ENCODE measurements around the gene TMEM52.

TMEM52 gene

GRCh38 chr1:1877865-1878436, 41.1 kb downstream of the TMEM52 start:
- DNase-seq (ENCODE audit: low read depth): no peak
- no peak for TF ChIP-seq CTCF (conservative IDR thresholded peaks at IDR 0.05; ENCODE audit: control insufficient read depth, insufficient read depth, low read depth, low read length)
- H3K4me3 ChIP-seq (ENCODE audit: control insufficient read depth, low read depth, low read length): no peak overlapping the region

- no peak overlapping the region for H3K4me3 ChIP-seq (ENCODE audit: control insufficient read depth, low read depth, low read length)
- TF ChIP-seq CTCF (conservative IDR thresholded peaks at IDR 0.05; ENCODE audit: control insufficient read depth, insufficient read depth, low read depth, low read length): no peak
- DNase-seq (ENCODE audit: low read depth): no peak
These were observed 42.6 kb downstream of the TMEM52 start for GRCh38 chr1:1876335-1876930.

- TF ChIP-seq CTCF (conservative IDR thresholded peaks at IDR 0.05; ENCODE audit: control insufficient read depth, insufficient read depth, low read depth, low read length): no peak
- no peak for DNase-seq (ENCODE audit: low read depth)
These were observed 43.1 kb downstream of the TMEM52 start for GRCh38 chr1:1875932-1876331.

DNA sequence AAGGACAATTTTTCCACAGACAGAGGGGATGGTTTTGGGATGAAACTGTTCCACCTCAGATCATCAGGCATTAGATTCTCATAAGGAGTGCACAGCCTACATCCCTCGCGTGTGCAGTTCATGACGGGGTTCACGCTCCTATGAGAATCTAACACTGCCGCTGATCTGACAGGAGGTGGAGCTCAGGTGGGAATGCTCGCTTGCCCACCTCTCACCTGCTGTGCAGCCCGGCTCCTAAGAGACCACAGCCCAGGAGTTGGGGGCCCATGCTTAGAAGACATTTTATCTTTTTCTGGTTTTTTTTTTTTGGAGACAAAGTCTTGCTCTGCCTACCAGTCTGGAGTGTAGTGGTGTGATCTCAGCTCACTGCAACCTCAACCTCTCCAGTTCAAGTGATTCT, 44.2 kb downstream of the TMEM52 start:
- no peak for TF ChIP-seq CTCF (conservative IDR thresholded peaks at IDR 0.05; ENCODE audit: control insufficient read depth, insufficient read depth, low read depth, low read length)
- no peak for DNase-seq (ENCODE audit: low read depth)
- no peak overlapping the region for H3K4me3 ChIP-seq (ENCODE audit: control insufficient read depth, low read depth, low read length)

More at GRCh38 chr1:1875932-1876331, 43.1 kb downstream of the TMEM52 start:
- no peak overlapping the region for H3K4me3 ChIP-seq (ENCODE audit: control insufficient read depth, low read depth, low read length)

DNA sequence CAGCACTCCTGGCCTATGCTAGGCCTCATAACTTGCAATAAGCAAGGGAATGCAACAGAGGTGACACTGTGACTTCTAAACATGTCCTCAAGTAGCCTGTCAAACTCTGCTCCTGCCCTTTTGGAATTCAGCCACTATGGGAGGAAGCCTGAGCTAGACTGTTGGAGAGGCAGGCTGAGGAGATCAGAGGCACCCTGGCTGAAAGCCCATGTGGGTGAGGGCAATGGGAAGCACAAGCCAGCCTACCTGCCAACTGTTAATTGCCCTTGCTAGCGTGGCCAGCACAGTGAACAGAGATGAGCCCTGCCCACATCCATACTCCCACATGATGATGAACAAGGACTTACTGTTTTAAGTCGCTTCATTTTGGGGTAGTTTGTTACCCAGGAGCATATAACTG, 45.9 kb downstream of the TMEM52 start:
- no peak for TF ChIP-seq CTCF (conservative IDR thresholded peaks at IDR 0.05; ENCODE audit: control insufficient read depth, insufficient read depth, low read depth, low read length)
- H3K4me3 ChIP-seq (ENCODE audit: control insufficient read depth, low read depth, low read length): no peak overlapping the region
- no peak for DNase-seq (ENCODE audit: low read depth)

DNA sequence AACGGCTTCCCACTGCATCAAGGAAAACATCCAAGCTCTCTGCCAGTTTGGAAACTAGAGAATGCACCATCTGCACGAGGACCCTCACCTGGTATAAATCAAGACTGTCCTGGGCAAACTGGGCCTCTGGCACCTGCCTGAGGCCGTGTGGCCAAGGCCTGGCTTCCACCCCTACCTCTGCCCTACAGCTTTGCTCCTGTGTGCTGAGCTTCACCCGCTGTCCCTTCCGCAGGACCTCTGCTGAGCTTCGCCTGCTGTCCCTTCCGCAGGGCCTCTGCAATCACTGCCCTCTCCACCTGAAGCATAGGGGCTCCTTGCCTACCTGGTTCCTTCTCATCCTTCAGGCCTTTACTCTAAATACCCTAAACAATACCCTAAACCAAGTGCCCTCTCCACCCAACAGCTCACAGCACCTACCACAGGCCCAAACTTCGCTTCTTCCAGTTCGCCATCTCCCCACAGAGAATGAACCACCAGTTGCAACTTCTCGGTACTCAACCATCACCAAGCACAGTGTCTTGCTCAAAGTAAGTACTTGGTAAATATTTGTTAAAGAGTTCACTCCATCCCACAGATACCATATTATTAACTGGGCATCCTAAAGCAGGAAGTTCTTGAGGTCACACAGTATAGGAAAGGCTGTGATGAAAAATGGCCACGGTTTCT, 46.6 kb downstream of the TMEM52 start:
- no peak for TF ChIP-seq CTCF (conservative IDR thresholded peaks at IDR 0.05; ENCODE audit: control insufficient read depth, insufficient read depth, low read depth, low read length)
- H3K4me3 ChIP-seq (ENCODE audit: control insufficient read depth, low read depth, low read length): no peak overlapping the region
- no peak for DNase-seq (ENCODE audit: low read depth)

Data from fibroblast of mammary gland (primary cell).